ENCODE results near the gene FOS. TPM values are rescaled to one million over a fixed set of nuclear protein-coding genes. Genes with fewer than 3 reads are reported as not detected.

FOS gene
- total and polyA plus RNA-seq, 4 donors, result 13.2 to 82.7 (median 20.0) TPM

GRCh38 chr14:75258803-75259509 lies 19.7 kb upstream of the FOS start:
- peak overlapping the region; percentile 46 to 51 (median 49) for H3K4me3 ChIP-seq (ENCODE audit: low read depth in 1 of 3, low read length in 3 of 3)
- H3K4me1 ChIP-seq (ENCODE audit: control insufficient read depth in 4 of 4, insufficient read depth in 4 of 4, low read length in 3 of 4), result peaks cover 10 to 27% (median 13%) of the 10 kb centered on the region in 4 donors
- no peaks in the 10 kb centered on the region for H3K27me3 ChIP-seq (ENCODE audit: control insufficient read depth in 4 of 4, insufficient read depth in 4 of 4, low read length in 3 of 4)
- H3K9ac ChIP-seq (ENCODE audit: low read depth in 1 of 2, low read length in 2 of 2), result peak overlapping the region; percentile 94 to 95
- peak overlapping the region; percentile 98 to 100 for H3K27ac ChIP-seq (ENCODE audit: low read depth in 1 of 2, low read length in 2 of 2)
- 1% methylated on average over 40 of the region's 40 CpGs for WGBS
- H3K36me3 ChIP-seq (ENCODE audit: control insufficient read depth in 4 of 4, insufficient read depth in 3 of 4, low read depth in 1 of 4, low read length in 3 of 4), result no peaks in the 10 kb centered on the region
- DNase-seq (ENCODE audit: low spot score), result peak; percentile 99
- no peaks in the 10 kb centered on the region for H3K9me3 ChIP-seq (ENCODE audit: control insufficient read depth in 4 of 4, low read length in 3 of 4)
- TF ChIP-seq CTCF (IDR thresholded peaks at IDR 0.05; ENCODE audit: low read depth, low read length, missing input control) (no peak), FOXA1 (IDR thresholded peaks at IDR 0.05) (peak; percentile 9), REST (IDR thresholded peaks at IDR 0.05) (peak; percentile 60), FOXA2 (IDR thresholded peaks at IDR 0.05) (peak; percentile 41), ZBTB33 (IDR thresholded peaks at IDR 0.05) (peak; percentile 31), GABPA (IDR thresholded peaks at IDR 0.05 in 1 of 2, conservative IDR thresholded peaks at IDR 0.05 in 1 of 2) (no peak), HNF4A (conservative IDR thresholded peaks at IDR 0.05) (no peak), TAF1 (conservative IDR thresholded peaks at IDR 0.05) (peak; percentile 86), YY1 (IDR thresholded peaks at IDR 0.05) (peak; percentile 42), RXRA (IDR thresholded peaks at IDR 0.05) (no peak), MAX (IDR thresholded peaks at IDR 0.05) (peak; percentile 65), ATF3 (IDR thresholded peaks at IDR 0.05) (peak; percentile 51), NR2F2 (IDR thresholded peaks at IDR 0.05) (no peak), EGR1 (IDR thresholded peaks at IDR 0.05; ENCODE audit: low read depth in 2 of 2) (peak in 1 of 2 donors; percentile 65), RAD21 (IDR thresholded peaks at IDR 0.05) (no peak), JUND (IDR thresholded peaks at IDR 0.05) (peak in 1 of 2 donors; percentile 45), SP1 (IDR thresholded peaks at IDR 0.05) (peak; percentile 79), HNF4G (IDR thresholded peaks at IDR 0.05) (no peak)

Measured in liver (tissue), 9 donors.